RWPE1 (cell line): ENCODE data around the gene NDUFA3.
A peak's percentile ranks its signal among the peaks of the same experiment; 100 is the strongest.

Experiments
- CTCF ChIA-PET: fragments of 350-600 bp; sonication (Branson Sonifier 250); formaldehyde crosslinking; extraction: SDS; loops from one replicate; lab custom pipeline; 2021; lab: Yijun Ruan, JAX
- POLR2A ChIA-PET: fragments of 400-600 bp; formaldehyde crosslinking; extraction: SDS; loops from one replicate; lab custom pipeline; 2020; ENCODE audit warnings: antibody characterized with exemption; ENCODE audit not compliant: low non-redundant PET; lab: Yijun Ruan, JAX
- DNase-seq: peaks from one replicate; pipeline ENCODE4 v3.0.0; 2012; ENCODE audit warnings: low spot score
- H3K27ac ChIP-seq: fragments of 450-650 bp; 2 replicates; pipeline ENCODE4 v1.5.1; 2017
- CTCF ChIP-seq: fragments of 450-650 bp; conservative IDR thresholded peaks from 2 replicates; pipeline ENCODE4 v1.5.1; 2017; ENCODE audit warnings: low read depth, mild to moderate bottlenecking

The NDUFA3 gene

DNA sequence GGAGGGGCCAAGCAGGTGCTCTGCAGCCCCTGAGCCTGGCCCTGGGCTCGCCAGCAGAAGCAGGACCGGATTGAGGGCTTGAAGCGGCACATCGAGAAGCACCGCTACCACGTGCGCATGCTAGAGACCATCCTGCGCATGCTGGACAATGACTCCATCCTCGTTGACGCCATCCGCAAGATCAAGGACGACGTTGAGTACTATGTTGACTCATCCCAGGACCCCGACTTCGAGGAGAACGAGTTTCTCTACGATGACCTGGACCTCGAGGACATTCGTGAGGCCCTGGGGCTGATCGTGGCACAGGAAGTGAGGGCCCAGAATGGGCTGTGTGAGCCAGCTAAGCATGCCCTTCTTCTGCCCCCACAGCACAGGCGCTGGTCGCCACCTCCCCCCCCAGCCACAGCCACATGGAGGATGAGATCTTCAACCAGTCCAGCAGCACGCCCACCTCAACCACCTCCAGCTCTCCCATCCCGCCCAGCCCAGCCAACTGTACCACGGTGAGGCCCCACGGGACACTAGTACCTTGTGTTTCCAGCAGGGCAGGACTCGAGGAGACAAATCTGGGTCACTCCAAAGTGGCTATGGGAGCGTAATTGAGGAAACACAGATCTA lies 43.0 kb downstream of the NDUFA3 start:
- H3K27ac ChIP-seq = peak overlapping the region; percentile 65
- DNase-seq = no peak
- POLR2A ChIA-PET = no interaction called here
- no peak for TF ChIP-seq CTCF
- CTCF ChIA-PET = no interaction called here

- POLR2A ChIA-PET = interaction anchor here (1.5 kb wide), 1 partner anchor 11 kb away, joined by 5 read pairs; the partner anchor contains the start of gene CNOT3
- DNase-seq = no peak
Measured at GRCh38 chr19:54147676-54148075, 45.0 kb downstream of the NDUFA3 start.

GRCh38 chr19:54148158-54148557 lies 45.5 kb downstream of the NDUFA3 start:
- ChIA-PET POLR2A (interaction anchor here (1.5 kb wide), 1 partner anchor 11 kb away, joined by 5 read pairs; the partner anchor contains the start of gene CNOT3), CTCF (interaction anchor here (0.6 kb wide), 1 partner anchor 1468 kb away, joined by 3 read pairs; no protein-coding TSS in a partner anchor)
- no peak for DNase-seq
- H3K27ac ChIP-seq = peak overlapping the region; percentile 65
- TF ChIP-seq CTCF = no peak

More at GRCh38 chr19:54147676-54148075, 45.0 kb downstream of the NDUFA3 start:
- CTCF ChIA-PET = interaction anchor here (0.6 kb wide), 1 partner anchor 1468 kb away, joined by 3 read pairs; no protein-coding TSS in a partner anchor
- peak overlapping the region; percentile 65 for H3K27ac ChIP-seq
- TF ChIP-seq CTCF = no peak

DNA sequence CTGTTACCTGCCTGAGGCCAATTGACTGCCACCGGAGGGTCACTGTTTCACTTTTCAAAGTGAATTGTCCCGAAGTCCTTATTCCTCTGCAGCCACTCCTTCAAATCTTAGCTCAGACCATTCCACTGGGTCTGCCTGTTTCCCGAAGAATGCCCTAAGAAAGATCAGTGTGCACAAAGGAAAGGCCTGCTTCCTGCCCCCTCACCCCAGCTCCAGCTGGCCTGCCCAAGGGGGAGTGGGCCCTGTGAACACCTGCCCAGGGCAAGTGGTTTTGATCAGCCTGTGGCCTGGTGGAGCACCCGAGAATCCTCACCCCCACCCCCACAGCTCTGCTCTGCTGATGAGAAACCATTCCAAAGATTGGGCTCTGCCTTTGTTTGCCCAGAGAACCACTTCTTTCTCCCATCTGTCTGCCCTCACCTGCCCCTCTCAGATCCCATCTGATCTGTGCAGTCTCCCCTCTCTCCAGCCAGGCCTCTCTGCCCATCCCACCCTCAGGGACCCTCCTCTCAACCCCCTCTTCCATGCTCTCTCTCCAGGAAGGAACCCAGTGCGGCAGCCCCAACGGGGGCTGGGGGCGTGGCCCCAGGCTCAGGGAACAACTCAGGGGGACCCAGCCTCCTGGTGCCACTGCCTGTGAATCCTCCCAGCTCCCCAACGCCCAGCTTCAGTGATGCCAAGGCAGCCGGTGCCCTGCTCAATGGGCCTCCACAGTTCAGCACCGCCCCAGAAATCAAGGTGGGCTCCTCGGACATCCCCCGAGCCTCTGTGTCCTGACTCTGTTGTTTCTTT lies 46.6 kb downstream of the NDUFA3 start:
- ChIA-PET POLR2A (no interaction called here), CTCF (no interaction called here)
- peak overlapping the region; percentile 65 for H3K27ac ChIP-seq
- no peak for DNase-seq
- no peak for TF ChIP-seq CTCF

DNA sequence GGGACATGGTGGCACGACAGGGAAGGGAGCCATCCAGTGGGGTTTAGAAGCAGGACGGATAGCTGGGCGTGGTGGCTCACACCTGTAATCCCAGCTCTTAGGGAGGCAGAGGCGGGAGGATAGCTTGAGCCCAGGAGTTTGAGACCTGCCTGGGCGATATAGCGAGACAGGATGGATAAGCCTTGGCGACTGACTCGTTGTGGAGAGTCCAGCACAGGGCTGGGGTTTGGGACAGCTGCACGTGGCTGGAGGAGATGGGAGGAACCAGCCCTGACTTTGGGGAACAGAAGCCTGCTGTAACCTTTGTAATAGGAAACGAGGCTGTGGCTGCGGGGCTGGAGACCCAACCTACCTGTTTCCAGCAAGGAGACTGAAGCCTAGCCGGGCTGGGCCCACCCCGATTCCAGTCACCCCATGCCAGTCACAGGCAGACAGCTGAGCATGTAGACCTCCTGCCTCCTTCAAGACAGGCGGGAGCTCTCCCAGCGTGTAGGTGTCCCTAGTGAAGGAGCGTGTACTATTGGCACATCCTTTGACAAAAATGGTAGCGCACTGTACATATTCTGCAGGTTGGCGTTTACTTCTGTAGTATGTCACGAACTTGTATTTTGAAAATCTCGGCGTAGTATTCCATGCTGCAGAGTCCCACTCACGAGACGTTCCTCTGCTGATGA lies 48.8 kb downstream of the NDUFA3 start:
- CTCF ChIA-PET = no interaction called here
- POLR2A ChIA-PET = no interaction called here
- TF ChIP-seq CTCF = no peak

GRCh38 chr19:54152267-54152666 lies 49.6 kb downstream of the NDUFA3 start:
- DNase-seq = no peak
- peak overlapping the region; percentile 65 for H3K27ac ChIP-seq
- CTCF ChIA-PET = no interaction called here
- no peak for TF ChIP-seq CTCF
- POLR2A ChIA-PET = no interaction called here

More for the DNA sequence above, 48.8 kb downstream of the NDUFA3 start:
- DNase-seq = no peak
- H3K27ac ChIP-seq = peak overlapping the region; percentile 65
